ENCODE measurements around the gene ETV4. TPM values are rescaled to one million over a fixed set of nuclear protein-coding genes. Genes with fewer than 3 reads are reported as not detected.

ETV4 gene
- total and polyA plus RNA-seq, 7 donors, result 0.46 to 2.6 (median 1.2) TPM; not detected in 2

- Histone ChIP-seq H3K27ac (peak overlapping the region; percentile 80 to 87 (median 82)), H3K4me1 (peaks cover 0 to 34% (median 26%) of the 10 kb centered on the region in 4 donors), H3K27me3 (no peaks in the 10 kb centered on the region), H3K36me3 (no peaks in the 10 kb centered on the region), H3K9me3 (no peaks in the 10 kb centered on the region), H3K4me3 (no peak overlapping the region)
- TF ChIP-seq, protein P1, sequence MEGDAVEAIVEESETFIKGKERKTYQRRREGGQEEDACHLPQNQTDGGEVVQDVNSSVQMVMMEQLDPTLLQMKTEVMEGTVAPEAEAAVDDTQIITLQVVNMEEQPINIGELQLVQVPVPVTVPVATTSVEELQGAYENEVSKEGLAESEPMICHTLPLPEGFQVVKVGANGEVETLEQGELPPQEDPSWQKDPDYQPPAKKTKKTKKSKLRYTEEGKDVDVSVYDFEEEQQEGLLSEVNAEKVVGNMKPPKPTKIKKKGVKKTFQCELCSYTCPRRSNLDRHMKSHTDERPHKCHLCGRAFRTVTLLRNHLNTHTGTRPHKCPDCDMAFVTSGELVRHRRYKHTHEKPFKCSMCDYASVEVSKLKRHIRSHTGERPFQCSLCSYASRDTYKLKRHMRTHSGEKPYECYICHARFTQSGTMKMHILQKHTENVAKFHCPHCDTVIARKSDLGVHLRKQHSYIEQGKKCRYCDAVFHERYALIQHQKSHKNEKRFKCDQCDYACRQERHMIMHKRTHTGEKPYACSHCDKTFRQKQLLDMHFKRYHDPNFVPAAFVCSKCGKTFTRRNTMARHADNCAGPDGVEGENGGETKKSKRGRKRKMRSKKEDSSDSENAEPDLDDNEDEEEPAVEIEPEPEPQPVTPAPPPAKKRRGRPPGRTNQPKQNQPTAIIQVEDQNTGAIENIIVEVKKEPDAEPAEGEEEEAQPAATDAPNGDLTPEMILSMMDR (IDR thresholded peaks at IDR 0.05), result no peak
- no peak for TF ChIP-seq POLR2A (IDR thresholded peaks at IDR 0.05)
- no peak for TF ChIP-seq POLR2AphosphoS5 (IDR thresholded peaks at IDR 0.05)
- TF ChIP-seq EP300 (IDR thresholded peaks at IDR 0.05), result no peak
- DNase-seq, result no peak
- 80 to 87% methylated on average over 11 of the region's 11 CpGs for WGBS, 2 donors
- intact Hi-C loops (cut with DNase I), result loop anchor here (1.0 to 5.0 kb wide), 3 partner anchors 50 to 88 kb away; no protein-coding TSS in a partner anchor
Observed at GRCh38 chr17:43482103-43483012, 63.8 kb downstream of the ETV4 start.

- Histone ChIP-seq H3K27ac (no peak overlapping the region), H3K4me3 (no peak overlapping the region), H3K9me3 (no peaks in the 10 kb centered on the region), H3K27me3 (no peaks in the 10 kb centered on the region), H3K4me1 (peaks cover 0 to 15% (median 13%) of the 10 kb centered on the region in 4 donors), H3K36me3 (no peaks in the 10 kb centered on the region)
- TF ChIP-seq, protein P1 (IDR thresholded peaks at IDR 0.05), result no peak
- TF ChIP-seq POLR2AphosphoS5 (IDR thresholded peaks at IDR 0.05) (no peak), POLR2A (IDR thresholded peaks at IDR 0.05) (no peak), EP300 (IDR thresholded peaks at IDR 0.05) (no peak)
- intact Hi-C loops (cut with DNase I), result loop anchor here (5.0 kb wide), 1 partner anchor 48 kb away; no protein-coding TSS in a partner anchor
- no peak for DNase-seq
- 87 to 91% methylated on average over 3 of the region's 3 CpGs for WGBS, 2 donors
Observed at GRCh38 chr17:43479948-43480347, 66.2 kb downstream of the ETV4 start.

Other genes with a start within 250 kb of the ETV4 start
- 10 to 100 TPM; 18.6 to 52.1 (median 31.4) TPM for gene ARL4D, start 147.3 kb downstream of the ETV4 start, total RNA-seq
- gene ARL4D, start 147.3 kb downstream of the ETV4 start, polyA plus RNA-seq, result 1 to 10 TPM; 1.4 to 8.9 (median 4.8) TPM
- 10 to 100 TPM; 19.8 to 39.6 (median 26.5) TPM for gene DHX8, start 62.4 kb downstream of the ETV4 start, total RNA-seq
- gene DHX8, start 62.4 kb downstream of the ETV4 start, polyA plus RNA-seq, result 10 to 100 TPM; 12.0 to 37.7 (median 16.6) TPM
- gene MEOX1, start 115.6 kb upstream of the ETV4 start, total RNA-seq, result 1 to 10 TPM; 2.5 to 5.3 (median 2.9) TPM
- 1 to 10 TPM in 1 of 3 donors, under 1 TPM in 2; 0.23 to 3.4 (median 0.60) TPM for gene MEOX1, start 115.6 kb upstream of the ETV4 start, polyA plus RNA-seq
- gene SOST, start 212.5 kb upstream of the ETV4 start, total RNA-seq, result not detected
- not detected for gene SOST, start 212.5 kb upstream of the ETV4 start, polyA plus RNA-seq
- 100 to 1,000 TPM in 3 of 4 donors, 10 to 100 TPM in 1; 70.4 to 140 (median 120) TPM for gene DUSP3, start 232.6 kb upstream of the ETV4 start, total RNA-seq
- 10 to 100 TPM; 32.3 to 57.1 (median 47.2) TPM for gene DUSP3, start 232.6 kb upstream of the ETV4 start, polyA plus RNA-seq
- gene CFAP97D1, start 234.1 kb upstream of the ETV4 start, total RNA-seq, result not detected
- not detected for gene CFAP97D1, start 234.1 kb upstream of the ETV4 start, polyA plus RNA-seq

Data from sigmoid colon (tissue), 7 donors.